Endometrium (tissue), 2 donors: ENCODE results near the gene GDF2.

Source experiments
- FAIRE-seq: peaks from 2 replicates; lab custom pipeline; 2012; peaks lifted over from hg19 to GRCh38; lab: Jason Lieb, UNC
- donor health status: control.
- donor health status: control.

GDF2 gene

GRCh38 chr10:47353351-47353750 is 31.1 kb downstream of the GDF2 start:
- no peak for FAIRE-seq

- FAIRE-seq, result no peak
Observed at GRCh38 chr10:47354165-47354564, 31.9 kb downstream of the GDF2 start.

DNA sequence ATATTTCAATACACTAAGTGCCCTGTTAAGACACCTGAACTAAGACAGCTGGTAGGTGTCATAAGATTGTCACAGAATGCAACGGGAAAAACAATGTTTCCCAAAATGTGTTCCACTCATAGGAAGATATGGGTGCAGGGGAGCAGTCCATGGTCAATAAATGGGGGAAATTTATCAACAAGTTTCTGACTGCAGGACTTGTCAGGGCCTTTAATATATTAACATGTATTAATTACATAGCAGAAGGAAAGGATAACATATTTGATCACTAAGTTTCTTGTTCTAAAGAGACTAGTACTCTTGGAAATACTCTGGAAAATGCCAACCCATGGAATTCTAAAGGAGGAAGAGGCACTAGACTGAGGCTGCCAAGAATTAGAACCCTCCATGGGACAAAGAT is 32.6 kb downstream of the GDF2 start:
- no peak for FAIRE-seq

GRCh38 chr10:47356708-47357107 is 34.5 kb downstream of the GDF2 start:
- no peak for FAIRE-seq

DNA sequence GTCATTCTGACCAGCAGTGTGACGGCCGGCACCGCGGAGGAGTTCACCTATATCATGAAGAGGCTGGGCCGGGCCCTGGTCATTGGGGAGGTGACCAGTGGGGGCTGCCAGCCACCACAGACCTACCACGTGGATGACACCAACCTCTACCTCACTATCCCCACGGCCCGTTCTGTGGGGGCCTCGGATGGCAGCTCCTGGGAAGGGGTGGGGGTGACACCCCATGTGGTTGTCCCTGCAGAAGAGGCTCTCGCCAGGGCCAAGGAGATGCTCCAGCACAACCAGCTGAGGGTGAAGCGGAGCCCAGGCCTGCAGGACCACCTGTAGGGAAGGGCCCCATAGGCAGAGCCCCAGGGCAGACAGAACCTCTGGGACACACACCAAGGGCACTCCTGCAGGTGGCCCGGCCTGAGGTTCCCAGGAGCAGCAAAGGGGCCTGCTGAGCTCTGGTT is 34.9 kb downstream of the GDF2 start:
- FAIRE-seq, result no peak

DNA sequence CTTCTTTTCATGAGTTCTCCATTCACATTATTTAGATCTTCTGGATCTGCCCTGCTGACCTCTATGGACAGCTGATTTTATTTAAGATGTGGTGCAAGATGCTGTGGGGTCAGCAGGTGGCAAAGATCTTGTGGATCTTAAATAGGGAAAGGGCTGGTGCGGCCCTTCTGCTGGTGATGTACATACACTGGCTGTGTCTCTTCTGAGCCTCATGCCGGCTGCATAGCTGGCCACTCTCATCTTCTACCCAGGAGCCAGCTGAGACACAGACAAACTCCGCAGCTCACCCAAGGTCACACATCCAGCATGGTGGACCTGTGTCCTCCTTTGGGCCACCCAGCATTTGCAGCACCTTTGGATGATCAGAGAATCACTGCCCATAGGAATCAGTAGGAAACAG is 35.7 kb downstream of the GDF2 start:
- no peak for FAIRE-seq

DNA sequence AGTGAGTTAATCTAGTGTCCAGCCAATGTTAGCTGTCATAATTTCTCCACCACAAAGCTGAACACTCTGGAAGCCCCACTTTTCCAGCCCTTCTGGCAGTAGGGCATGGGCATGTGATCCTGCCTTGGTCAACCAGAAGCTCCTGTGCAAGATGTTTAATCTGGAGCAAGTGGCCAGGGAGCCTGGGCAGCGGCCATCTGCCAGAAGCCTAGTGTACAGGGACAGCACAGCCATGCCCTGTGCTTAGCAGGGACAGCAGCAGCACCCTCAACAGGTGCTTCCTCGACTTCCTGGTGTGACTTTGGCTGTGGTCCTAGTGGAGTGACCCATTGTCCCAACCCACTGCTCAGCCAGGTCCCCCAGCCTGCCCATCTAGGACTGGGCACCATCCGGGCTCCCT is 36.2 kb downstream of the GDF2 start:
- no peak for FAIRE-seq

DNA sequence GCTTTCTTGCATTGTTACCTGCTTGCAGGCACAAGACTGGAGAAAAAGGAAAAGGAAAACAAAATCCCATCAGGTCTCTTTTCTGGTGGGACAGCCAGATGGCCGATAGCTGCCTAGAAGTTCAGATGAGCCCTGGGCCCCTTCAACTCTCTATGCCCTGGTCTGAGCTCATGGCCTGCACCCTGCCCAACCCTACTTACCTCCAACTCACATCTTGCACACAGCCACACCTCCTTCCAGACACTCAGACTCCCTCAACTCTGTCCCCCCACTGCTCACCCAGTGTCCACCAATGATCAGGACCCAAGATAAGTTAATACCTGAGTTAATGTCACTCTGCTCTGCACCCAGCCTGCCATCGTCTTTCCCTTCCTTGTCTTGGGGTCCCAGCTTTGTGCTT is 36.8 kb downstream of the GDF2 start:
- no peak for FAIRE-seq

GRCh38 chr10:47359626-47360418 is 37.6 kb downstream of the GDF2 start:
- FAIRE-seq, result no peak

DNA sequence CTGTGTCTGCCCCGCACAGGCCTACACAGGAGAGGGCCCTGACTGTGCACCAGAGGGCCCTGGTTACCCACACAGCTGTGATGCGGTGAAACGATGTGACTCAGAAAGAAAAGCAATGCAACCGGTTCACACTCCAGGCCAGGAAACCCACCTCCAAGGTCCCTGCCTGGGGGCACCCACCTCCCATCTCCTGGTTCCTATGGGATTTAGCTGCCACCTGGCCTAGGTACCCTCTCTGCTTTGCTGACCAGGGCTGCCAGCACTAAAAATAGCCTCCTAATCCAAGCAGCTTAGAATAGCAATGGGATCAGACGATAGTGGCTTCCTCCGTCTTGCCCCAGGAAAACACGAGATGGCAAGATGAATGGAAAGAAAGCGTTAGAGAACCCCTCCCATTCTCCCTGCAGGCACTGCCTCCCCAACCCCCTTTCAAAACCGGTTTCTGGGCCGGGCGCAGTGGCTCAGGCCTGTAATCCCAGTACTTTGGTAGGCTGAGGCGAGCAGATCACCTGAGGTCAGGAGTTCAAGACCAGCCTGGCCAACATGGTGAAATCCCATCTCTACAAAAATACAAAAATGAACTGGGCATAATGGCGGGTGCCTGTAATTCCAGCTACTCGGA is 38.3 kb downstream of the GDF2 start:
- no peak for FAIRE-seq

- no peak for FAIRE-seq
Observed at GRCh38 chr10:47361293-47361692, 39.0 kb downstream of the GDF2 start.

- FAIRE-seq, result no peak
Observed at GRCh38 chr10:47362199-47362598, 39.9 kb downstream of the GDF2 start.

DNA sequence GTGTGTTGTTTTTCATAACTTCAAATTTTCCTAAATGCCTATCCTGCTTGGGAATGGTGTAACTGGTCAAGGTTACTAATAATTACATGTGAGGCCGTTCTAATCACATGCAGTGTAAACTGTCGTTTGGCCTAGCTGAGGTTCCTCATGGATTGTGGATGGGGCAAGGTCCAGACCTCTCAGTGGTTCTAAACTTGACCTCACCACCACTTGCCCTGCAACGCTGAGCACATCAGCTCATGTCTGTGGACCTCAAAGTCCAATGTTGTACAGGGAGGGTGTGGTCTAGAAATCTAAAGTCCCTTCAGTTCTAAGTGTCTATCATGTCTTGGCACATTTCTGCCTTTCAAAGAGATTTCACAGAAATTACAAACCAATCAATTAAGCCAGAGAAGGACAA is 41.5 kb downstream of the GDF2 start:
- FAIRE-seq, result no peak

GRCh38 chr10:47364366-47364765 is 42.1 kb downstream of the GDF2 start:
- no peak for FAIRE-seq

DNA sequence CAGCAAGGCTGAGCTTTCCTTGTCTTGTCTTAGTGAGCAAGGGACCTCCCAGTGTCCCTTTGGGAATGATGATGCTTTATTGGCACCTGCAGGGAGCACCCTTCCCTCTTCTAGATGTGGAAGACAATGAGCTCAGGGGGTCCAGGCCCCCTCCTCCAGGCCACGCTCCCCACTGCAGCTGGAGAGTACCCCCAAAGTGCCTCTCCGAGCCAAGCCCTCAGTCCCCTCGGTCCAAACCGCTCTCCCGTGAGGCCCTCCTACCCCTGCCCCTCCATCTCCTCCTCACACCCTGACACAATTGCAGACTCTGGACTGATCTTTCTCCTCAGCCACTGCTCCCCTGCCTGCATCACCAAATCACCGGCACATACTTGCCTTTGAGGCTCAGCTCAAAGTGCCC is 42.7 kb downstream of the GDF2 start:
- FAIRE-seq, result no peak

DNA sequence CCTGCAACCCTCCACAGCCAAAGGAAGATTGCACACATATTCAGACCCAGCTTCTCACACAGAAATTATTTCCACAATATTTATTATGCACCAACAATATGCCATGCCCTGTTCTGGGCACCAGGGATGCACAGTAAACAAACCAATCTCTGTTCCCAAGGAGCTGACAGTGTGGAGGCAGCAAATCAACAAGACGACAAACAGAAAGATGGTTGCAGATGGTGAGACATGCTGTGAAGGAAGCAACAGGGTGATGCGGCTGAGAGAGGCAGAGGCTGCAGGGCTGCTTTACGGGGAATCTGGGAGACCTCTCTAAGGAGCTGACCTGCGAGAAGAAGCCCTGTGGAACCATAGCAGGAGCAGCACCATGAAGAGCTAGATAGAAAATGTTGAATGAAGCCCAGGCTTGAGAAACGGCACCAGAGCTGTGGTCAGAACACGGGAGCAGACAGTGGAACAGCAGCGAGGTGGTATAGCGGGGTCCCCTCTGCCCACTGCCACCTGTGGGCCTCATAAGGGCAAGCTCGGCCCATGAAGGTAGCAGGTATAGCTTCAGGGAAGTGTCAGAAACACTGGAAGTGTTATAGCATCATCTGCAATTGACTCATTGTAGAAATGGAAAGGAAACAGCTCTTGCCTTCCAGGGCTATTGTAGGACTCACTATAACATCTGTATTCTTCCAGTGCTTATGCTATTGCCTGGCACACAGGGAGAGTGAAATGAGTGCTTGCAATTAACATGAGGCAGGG is 43.4 kb downstream of the GDF2 start:
- no peak for FAIRE-seq

- FAIRE-seq, result no peak
Observed at GRCh38 chr10:47366181-47366631, 44.0 kb downstream of the GDF2 start.

- no peak for FAIRE-seq
Observed at GRCh38 chr10:47366731-47367460, 44.6 kb downstream of the GDF2 start.

GRCh38 chr10:47367646-47368045 is 45.4 kb downstream of the GDF2 start:
- no peak for FAIRE-seq

DNA sequence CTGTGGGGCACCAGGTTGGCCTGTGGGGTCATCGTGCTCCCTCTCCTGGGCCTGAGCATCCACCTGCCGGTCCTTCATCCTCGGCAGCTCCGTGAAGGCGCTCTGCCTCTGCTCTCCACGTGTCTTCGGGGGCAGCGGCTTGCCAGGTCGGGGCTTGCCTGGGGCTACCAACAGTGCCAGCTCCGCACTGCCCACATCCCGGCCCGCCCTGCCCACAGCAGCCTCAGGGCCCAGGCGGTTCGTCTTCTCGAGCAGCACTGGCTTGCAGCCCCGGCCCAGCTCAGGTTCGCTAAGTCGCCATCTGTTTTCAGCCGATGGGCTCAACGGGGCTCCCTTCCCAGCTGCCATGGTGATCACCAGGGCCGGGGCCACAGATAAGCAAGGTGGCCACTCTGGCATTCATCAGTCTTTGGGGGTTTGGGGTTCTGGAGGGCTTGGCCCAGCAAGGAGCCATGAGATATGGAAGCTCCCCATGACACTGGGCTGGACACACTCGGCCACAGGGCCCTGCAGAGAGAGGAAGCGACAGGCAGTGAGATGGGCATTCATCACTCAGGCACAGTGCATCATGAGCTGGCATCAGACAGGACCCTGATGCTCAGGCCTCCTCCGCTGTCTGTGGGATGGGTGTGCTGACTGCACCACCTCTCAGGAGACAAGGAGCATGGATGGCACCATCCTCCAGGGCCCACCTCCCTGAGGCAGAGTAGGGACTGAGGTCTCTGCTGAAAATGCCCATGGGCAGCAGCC is 46.4 kb downstream of the GDF2 start:
- no peak for FAIRE-seq

- FAIRE-seq, result no peak
Observed at GRCh38 chr10:47369251-47369894, 47.1 kb downstream of the GDF2 start.
